HepG2 (cell line): ENCODE data around the gene GALNT17. TPM values are rescaled to one million over a fixed set of nuclear protein-coding genes. Genes with fewer than 3 reads are reported as not detected.
"Not testable (repeated sequence)": the region's sequence is repeated elsewhere in the genome, so short reads cannot be mapped to it uniquely, and the experiment has no call there.

Experiments
- ATAC-seq: fragments of 200-7000 bp; cut with Tn5 transposase; 3 replicates; pipeline ENCODE4 v1.9.1; 2020; ENCODE audit warnings: mild to moderate bottlenecking, moderate library complexity
- BruUV-seq: library from RNA; stranded (reverse); fragments of 400-500 nt; replicated peaks from 2 replicates; lab custom pipeline; 2021; lab: Mats Ljungman, UMichigan
- CTCF ChIA-PET: fragments of 300-600 bp; formaldehyde crosslinking; extraction: SDS; loops from one replicate; lab custom pipeline; 2021; ENCODE audit warnings: low total read pairs, inconsistent platforms, low intra/inter-chr PET ratio; lab: Yijun Ruan, JAX
- POLR2A ChIA-PET: fragments of 350-600 bp; sonication (Branson Sonifier 250); formaldehyde crosslinking; loops from one replicate; lab custom pipeline; 2020; ENCODE audit warnings: antibody characterized with exemption, inconsistent platforms; lab: Yijun Ruan, JAX
- DNase-seq: peaks from one replicate; pipeline ENCODE4 v3.0.0-alpha.2; 2015; ENCODE audit warnings: low spot score
- FAIRE-seq: peaks from 3 replicates; lab custom pipeline; 2011; peaks lifted over from hg19 to GRCh38; lab: Jason Lieb, UNC
- H2AFZ ChIP-seq: one replicate; pipeline ENCODE4 v1.6.1; 2011; ENCODE audit warnings: low read length, inconsistent platforms
- H3K27ac ChIP-seq: fragments of 300-600 bp; 3 replicates; pipeline ENCODE4 v1.8.0; 2011; ENCODE audit warnings: mixed run types, mild to moderate bottlenecking, mixed read lengths, low read length, inconsistent platforms; ENCODE audit not compliant: insufficient read depth; ENCODE audit errors: extremely low read length
- H3K27me3 ChIP-seq, 2 experiments: fragments of 200-600 bp in 1 of 2; 2 replicates in 1 of 2; 3 replicates in 1 of 2; pipeline versions ENCODE4 v1.6.0 to v1.8.0; 2011; ENCODE audit warnings: low read length in 2 of 2, mild to moderate bottlenecking in 2 of 2, moderate library complexity in 2 of 2, inconsistent platforms in 1 of 2; ENCODE audit not compliant: insufficient read depth in 2 of 2, control insufficient read depth in 1 of 2
- H3K36me3 ChIP-seq, 2 experiments: fragments of 200-600 bp in 1 of 2; replicated peaks in 1 of 2; 2 replicates in 1 of 2; 3 replicates in 1 of 2; pipeline versions ENCODE4 v1.5.1 to v1.8.0; 2011; ENCODE audit warnings: low read length in 2 of 2, inconsistent platforms in 1 of 2; ENCODE audit not compliant: insufficient read depth in 2 of 2, control insufficient read depth in 1 of 2
- H3K4me1 ChIP-seq: 2 replicates; pipeline ENCODE4 v1.5.1; 2012; ENCODE audit warnings: low read length, inconsistent platforms; ENCODE audit not compliant: insufficient read depth
- H3K4me2 ChIP-seq: 2 replicates; pipeline ENCODE4 v1.6.0; 2011; ENCODE audit warnings: low read depth, low read length, inconsistent platforms
- H3K4me3 ChIP-seq, 3 experiments: fragments of 200-600 bp in 1 of 3; sonication (generic), shearing (Covaris generic) in 1 of 3; replicated peaks in 1 of 3; 2 replicates each; pipeline ENCODE4 v1.5.1; 2011 to 2016; ENCODE audit warnings: low read length in 3 of 3, inconsistent platforms in 2 of 3, low read depth in 2 of 3, mild to moderate bottlenecking in 2 of 3, control low read depth in 1 of 3, mixed read lengths in 1 of 3; ENCODE audit not compliant: insufficient read depth in 1 of 3
- H3K79me2 ChIP-seq: one replicate; pipeline ENCODE4 v1.6.1; 2011; ENCODE audit warnings: low read length, inconsistent platforms; ENCODE audit not compliant: insufficient read depth
- H3K9ac ChIP-seq: 2 replicates; pipeline ENCODE4 v1.6.0; 2011; ENCODE audit warnings: mild to moderate bottlenecking, low read depth, low read length, inconsistent platforms; ENCODE audit not compliant: insufficient read depth
- H3K9me3 ChIP-seq: 2 replicates; pipeline ENCODE4 v1.5.1; 2012; ENCODE audit warnings: mild to moderate bottlenecking, low read length
- H4K20me1 ChIP-seq: 2 replicates; pipeline ENCODE4 v1.6.0; 2011; ENCODE audit warnings: inconsistent platforms, mild to moderate bottlenecking, low read length, moderate library complexity; ENCODE audit not compliant: insufficient read depth
- CBX5 ChIP-seq: sonication (generic); formaldehyde crosslinking; IDR thresholded peaks from 2 replicates; pipeline ENCODE4 v1.4.0; 2020; ENCODE audit warnings: missing genetic modification reagents, borderline replicate concordance
- HDAC6 ChIP-seq: fragments of 200-600 bp; sonication (generic); IDR thresholded peaks from 2 replicates; pipeline ENCODE4 v1.7.0; 2017; ENCODE audit warnings: mild to moderate bottlenecking, antibody characterized with exemption, low read length, low read depth
- ISX ChIP-seq: sonication (generic); formaldehyde crosslinking; conservative IDR thresholded peaks from 2 replicates; pipeline ENCODE4 v1.5.0; 2020; ENCODE audit warnings: missing genetic modification reagents
- MAFF ChIP-seq: IDR thresholded peaks from 2 replicates; pipeline ENCODE4 v1.6.1; 2011; ENCODE audit warnings: low read depth, low read length, improper control_type of control experiment
- MAFK ChIP-seq, 2 experiments: IDR thresholded peaks in 1 of 2; conservative IDR thresholded peaks in 1 of 2; 2 replicates each; pipeline ENCODE4 v1.6.1; 2011; ENCODE audit warnings: improper control_type of control experiment in 2 of 2, low read length in 2 of 2
- SIX1 ChIP-seq: sonication (generic); formaldehyde crosslinking; IDR thresholded peaks from 2 replicates; pipeline ENCODE4 v1.4.0; 2020; ENCODE audit warnings: missing genetic modification reagents, borderline replicate concordance
- ZBTB3 ChIP-seq: sonication (generic); formaldehyde crosslinking; IDR thresholded peaks from 2 replicates; pipeline ENCODE4 v1.4.0; 2020; ENCODE audit warnings: low read depth, mild to moderate bottlenecking, moderate library complexity, missing genetic modification reagents, borderline replicate concordance
- ZNF138 ChIP-seq: sonication (generic); formaldehyde crosslinking; IDR thresholded peaks from 2 replicates; pipeline ENCODE4 v1.5.0; 2020; ENCODE audit warnings: mild to moderate bottlenecking, low read depth, missing genetic modification reagents
- ZNF44 ChIP-seq: sonication (generic); formaldehyde crosslinking; IDR thresholded peaks from 2 replicates; pipeline ENCODE4 v1.5.1; 2020; ENCODE audit warnings: mild to moderate bottlenecking, missing genetic modification reagents
- ZNF441 ChIP-seq: sonication (generic); formaldehyde crosslinking; IDR thresholded peaks from 2 replicates; pipeline ENCODE4 v1.7.0; 2021; ENCODE audit warnings: missing genetic modification reagents, borderline replicate concordance
- WGBS: methylation state at CpG from one replicate; pipeline ENCODE4 v1.1.6; 2017; ENCODE audit warnings: low lambda C conversion rate; 5-methylcytosine and 5-hydroxymethylcytosine counted together
- in situ Hi-C: cut with HindIII; loops from 2 replicates; pipeline ENCODE4 v1.10.0; 2017; ENCODE audit warnings: low pct_unique_long_range_greater_than_20kb; ENCODE audit not compliant: extremely low pct_ligation_motif_present
- intact Hi-C: fragments of 100-400 bp; cut with micrococcal nuclease; formaldehyde crosslinking; loops from one replicate; pipeline ENCODE4 v1.10.0; 2022; ENCODE audit not compliant: unreplicated experiment
- polyA plus RNA-seq, 8 experiments: library from polyadenylated mRNA; depleted of rRNA in 3 of 8; stranded (reverse) in 7 of 8; unstranded in 1 of 8; fragments of >200 nt; fragmentation: Illumina TruSeq in 4 of 8; extraction: Trizol in 4 of 8; gene quantifications; 2 replicates each; pipeline versions ENCODE4 v1.2.1 to v1.2.3, GENCODE V29; 2011 to 2016; ENCODE audit warnings: low read depth in 4 of 8, missing spikeins in 1 of 8, mixed read lengths in 1 of 8; ENCODE audit not compliant: insufficient read depth in 1 of 8
- total RNA-seq, 5 experiments: library from RNA; depleted of rRNA; stranded (reverse); fragments of >200 nt; fragmentation: Illumina TruSeq; extraction: Trizol; gene quantifications; 2 replicates each; pipeline ENCODE4 v1.2.3, GENCODE V29; 2016; ENCODE audit warnings: low read depth in 1 of 5
- TF ChIP-seq, protein P1 (sequence below): sonication (generic); formaldehyde crosslinking; IDR thresholded peaks from 2 replicates; pipeline ENCODE4 v1.4.0; 2020; ENCODE audit warnings: missing genetic modification reagents
- TF ChIP-seq, protein P2 (sequence below): sonication (generic); formaldehyde crosslinking; IDR thresholded peaks from 2 replicates; pipeline ENCODE4 v1.4.0; 2020; ENCODE audit warnings: mild to moderate bottlenecking, missing genetic modification reagents
- TF ChIP-seq, protein P3 (sequence below): IDR thresholded peaks from 2 replicates; pipeline ENCODE4 v1.6.1; 2016; ENCODE audit warnings: missing compliant biosample characterization, missing genetic modification reagents, borderline replicate concordance
- TF ChIP-seq, protein P4 (sequence below): sonication (generic); formaldehyde crosslinking; conservative IDR thresholded peaks from 2 replicates; pipeline ENCODE4 v1.4.0; 2020; ENCODE audit warnings: missing genetic modification reagents

The GALNT17 gene
- total and polyA plus RNA-seq, 2 of the 13 experiments (the other 11 are each of a cell fraction or from before 2014, with no cell fraction given) = not detected

DNA sequence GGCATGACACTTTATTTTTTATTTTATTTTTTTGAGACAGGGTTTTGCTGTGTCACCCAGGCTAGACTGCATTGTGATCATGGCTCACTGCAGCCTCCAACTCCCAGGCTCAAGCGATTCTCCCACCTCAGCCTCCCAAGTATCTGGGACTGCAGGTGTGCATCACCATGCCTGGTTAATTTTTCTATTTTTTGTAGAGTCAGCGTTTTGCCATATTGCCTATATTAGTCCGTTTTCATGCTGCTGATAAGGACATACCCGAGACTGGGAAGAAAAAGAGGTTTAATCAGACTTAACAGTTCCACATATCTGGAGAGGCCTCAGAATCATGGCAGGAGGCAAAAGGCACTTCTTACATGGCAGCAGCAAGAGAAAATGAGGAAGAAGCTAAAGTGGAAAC, 77.5 kb downstream of the GALNT17 start:
- ATAC-seq, BruUV-seq, H3K79me2 ChIP-seq, POLR2A ChIA-PET, intact Hi-C loops, in situ Hi-C loops, H3K36me3 ChIP-seq, H3K9ac ChIP-seq, H3K4me1 ChIP-seq, H3K27ac ChIP-seq, H4K20me1 ChIP-seq, CTCF ChIA-PET, H3K27me3 ChIP-seq, H3K4me2 ChIP-seq, DNase-seq, H3K9me3 ChIP-seq, H2AFZ ChIP-seq, H3K4me3 ChIP-seq, FAIRE-seq: not testable (repeated sequence)
- 2% methylated on average over 4 of the region's 4 CpGs for WGBS
- TF ChIP-seq MAFF (peak; percentile 83), MAFK (conservative IDR thresholded peaks at IDR 0.05 in 1 of 2, IDR thresholded peaks at IDR 0.05 in 1 of 2; ENCODE audit: low read length in 2 of 2) (peak; percentile 79 to 87)

DNA sequence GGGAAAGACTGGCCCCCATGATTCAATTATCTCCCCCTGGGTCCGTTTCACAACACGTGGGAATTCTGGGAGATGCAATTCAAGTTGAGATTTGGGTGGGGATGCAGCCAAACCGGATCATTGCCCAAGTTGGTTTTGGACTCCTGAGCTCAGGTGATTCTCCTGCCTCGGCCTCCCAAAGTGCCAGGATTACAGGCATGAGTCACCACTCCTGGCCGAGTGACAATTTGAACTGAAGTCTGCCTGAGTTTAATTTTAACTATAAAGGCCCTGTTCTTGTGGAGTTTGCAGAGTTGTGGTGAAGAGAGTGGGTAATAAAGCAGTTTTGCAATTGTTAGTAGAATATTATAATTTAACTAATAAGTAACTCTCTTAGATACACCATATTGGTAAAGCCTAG, 78.3 kb downstream of the GALNT17 start:
- no peak overlapping the region for H3K4me2 ChIP-seq
- H3K36me3 ChIP-seq = no peaks in the 10 kb centered on the region
- DNase-seq (no peak), ATAC-seq (no peak), FAIRE-seq (no peak)
- H2AFZ ChIP-seq = no peak overlapping the region
- H3K9me3 ChIP-seq = no peaks in the 10 kb centered on the region
- no TSS peak for BruUV-seq
- H4K20me1 ChIP-seq = no peaks in the 10 kb centered on the region
- in situ Hi-C loops = no loop called here
- ChIA-PET POLR2A (no interaction called here), CTCF (no interaction called here)
- H3K79me2 ChIP-seq = no peaks in the 10 kb centered on the region
- intact Hi-C loops = no loop called here
- WGBS = 0% methylated on average over 3 of the region's 5 CpGs
- H3K27ac ChIP-seq = no peak overlapping the region
- H3K4me3 ChIP-seq = no peak overlapping the region
- no peaks in the 10 kb centered on the region for H3K27me3 ChIP-seq
- H3K9ac ChIP-seq = no peak overlapping the region
- no peaks in the 10 kb centered on the region for H3K4me1 ChIP-seq
- TF ChIP-seq CBX5 (no peak), ISX (CRISPR knock-in tag) (no peak), ZNF441 (CRISPR knock-in tag) (no peak), HDAC6 (no peak), ZBTB3 (no peak), SIX1 (CRISPR knock-in tag) (no peak), ZNF138 (CRISPR knock-in tag) (no peak), ZNF44 (no peak)
- TF ChIP-seq, protein P1, sequence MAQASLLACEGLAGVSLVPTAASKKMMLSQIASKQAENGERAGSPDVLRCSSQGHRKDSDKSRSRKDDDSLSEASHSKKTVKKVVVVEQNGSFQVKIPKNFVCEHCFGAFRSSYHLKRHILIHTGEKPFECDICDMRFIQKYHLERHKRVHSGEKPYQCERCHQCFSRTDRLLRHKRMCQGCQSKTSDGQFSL (CRISPR knock-in tag) = no peak
- TF ChIP-seq, protein P2, sequence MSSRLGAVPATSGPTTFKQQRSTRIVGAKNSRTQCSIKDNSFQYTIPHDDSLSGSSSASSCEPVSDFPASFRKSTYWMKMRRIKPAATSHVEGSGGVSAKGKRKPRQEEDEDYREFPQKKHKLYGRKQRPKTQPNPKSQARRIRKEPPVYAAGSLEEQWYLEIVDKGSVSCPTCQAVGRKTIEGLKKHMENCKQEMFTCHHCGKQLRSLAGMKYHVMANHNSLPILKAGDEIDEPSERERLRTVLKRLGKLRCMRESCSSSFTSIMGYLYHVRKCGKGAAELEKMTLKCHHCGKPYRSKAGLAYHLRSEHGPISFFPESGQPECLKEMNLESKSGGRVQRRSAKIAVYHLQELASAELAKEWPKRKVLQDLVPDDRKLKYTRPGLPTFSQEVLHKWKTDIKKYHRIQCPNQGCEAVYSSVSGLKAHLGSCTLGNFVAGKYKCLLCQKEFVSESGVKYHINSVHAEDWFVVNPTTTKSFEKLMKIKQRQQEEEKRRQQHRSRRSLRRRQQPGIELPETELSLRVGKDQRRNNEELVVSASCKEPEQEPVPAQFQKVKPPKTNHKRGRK (CRISPR knock-in tag) = no peak
- TF ChIP-seq, protein P3, sequence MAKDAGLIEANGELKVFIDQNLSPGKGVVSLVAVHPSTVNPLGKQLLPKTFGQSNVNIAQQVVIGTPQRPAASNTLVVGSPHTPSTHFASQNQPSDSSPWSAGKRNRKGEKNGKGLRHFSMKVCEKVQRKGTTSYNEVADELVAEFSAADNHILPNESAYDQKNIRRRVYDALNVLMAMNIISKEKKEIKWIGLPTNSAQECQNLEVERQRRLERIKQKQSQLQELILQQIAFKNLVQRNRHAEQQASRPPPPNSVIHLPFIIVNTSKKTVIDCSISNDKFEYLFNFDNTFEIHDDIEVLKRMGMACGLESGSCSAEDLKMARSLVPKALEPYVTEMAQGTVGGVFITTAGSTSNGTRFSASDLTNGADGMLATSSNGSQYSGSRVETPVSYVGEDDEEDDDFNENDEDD (CRISPR knock-in tag) = no peak
- TF ChIP-seq, protein P4, sequence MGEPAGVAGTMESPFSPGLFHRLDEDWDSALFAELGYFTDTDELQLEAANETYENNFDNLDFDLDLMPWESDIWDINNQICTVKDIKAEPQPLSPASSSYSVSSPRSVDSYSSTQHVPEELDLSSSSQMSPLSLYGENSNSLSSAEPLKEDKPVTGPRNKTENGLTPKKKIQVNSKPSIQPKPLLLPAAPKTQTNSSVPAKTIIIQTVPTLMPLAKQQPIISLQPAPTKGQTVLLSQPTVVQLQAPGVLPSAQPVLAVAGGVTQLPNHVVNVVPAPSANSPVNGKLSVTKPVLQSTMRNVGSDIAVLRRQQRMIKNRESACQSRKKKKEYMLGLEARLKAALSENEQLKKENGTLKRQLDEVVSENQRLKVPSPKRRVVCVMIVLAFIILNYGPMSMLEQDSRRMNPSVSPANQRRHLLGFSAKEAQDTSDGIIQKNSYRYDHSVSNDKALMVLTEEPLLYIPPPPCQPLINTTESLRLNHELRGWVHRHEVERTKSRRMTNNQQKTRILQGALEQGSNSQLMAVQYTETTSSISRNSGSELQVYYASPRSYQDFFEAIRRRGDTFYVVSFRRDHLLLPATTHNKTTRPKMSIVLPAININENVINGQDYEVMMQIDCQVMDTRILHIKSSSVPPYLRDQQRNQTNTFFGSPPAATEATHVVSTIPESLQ (CRISPR knock-in tag) = no peak
